GM19324 (cell line): Measurements from ENCODE around the gene RBM14.
"Not testable (repeated sequence)": the region's sequence is repeated elsewhere in the genome, so short reads cannot be mapped to it uniquely, and the experiment has no call there.

Experiments
- ATAC-seq: cut with Tn5 transposase; IDR thresholded peaks from one replicate; pipeline ENCODE4 v1.9.1; 2021; ENCODE audit warnings: mild to moderate bottlenecking, moderate library complexity; ENCODE audit not compliant: unreplicated experiment, low FRiP score

Gene RBM14

GRCh38 chr11:66629356-66629755 is 12.9 kb downstream of the RBM14 start:
- no peak for ATAC-seq

- no peak for ATAC-seq
These were observed 15.5 kb downstream of the RBM14 start for GRCh38 chr11:66631883-66632282.

GRCh38 chr11:66632952-66633351 is 16.5 kb downstream of the RBM14 start:
- no peak for ATAC-seq

- no peak for ATAC-seq
These were observed 20.0 kb downstream of the RBM14 start for GRCh38 chr11:66636411-66636810.

GRCh38 chr11:66637557-66638176 is 21.2 kb downstream of the RBM14 start:
- ATAC-seq: no peak

- ATAC-seq: peak; percentile 97
These were observed 22.0 kb downstream of the RBM14 start, which contains the start of gene RBM4 for GRCh38 chr11:66638177-66639065. TSS of gene RBM4 (plus strand) at chr11:66638703. CDS start at chr11:66639712, 1,009 bp downstream.

GRCh38 chr11:66639066-66639813 is 22.8 kb downstream of the RBM14 start:
- no peak for ATAC-seq

GRCh38 chr11:66639814-66640340 is 23.4 kb downstream of the RBM14 start:
- ATAC-seq: not testable (repeated sequence)

- ATAC-seq: no peak
These were observed 25.4 kb downstream of the RBM14 start for GRCh38 chr11:66641834-66642233.

- ATAC-seq: no peak
These were observed 27.5 kb downstream of the RBM14 start for GRCh38 chr11:66643745-66644437.

- no peak for ATAC-seq
These were observed 30.4 kb downstream of the RBM14 start for GRCh38 chr11:66646828-66647227.

GRCh38 chr11:66649903-66650302 is 33.5 kb downstream of the RBM14 start:
- ATAC-seq: no peak

GRCh38 chr11:66651016-66651415 is 34.6 kb downstream of the RBM14 start:
- ATAC-seq: no peak

GRCh38 chr11:66652651-66653050 is 36.2 kb downstream of the RBM14 start:
- ATAC-seq: no peak

GRCh38 chr11:66653123-66653522 is 36.7 kb downstream of the RBM14 start:
- ATAC-seq: no peak

- no peak for ATAC-seq
These were observed 43.3 kb downstream of the RBM14 start for GRCh38 chr11:66659763-66660162.

- ATAC-seq: no peak
These were observed 47.4 kb downstream of the RBM14 start for GRCh38 chr11:66663741-66664296.

GRCh38 chr11:66665369-66665768 is 48.9 kb downstream of the RBM14 start:
- no peak for ATAC-seq

GRCh38 chr11:66670816-66671215 is 54.4 kb downstream of the RBM14 start:
- ATAC-seq: no peak
